Type B pancreatic cell (in vitro differentiated cells): ENCODE data around the gene BMP8A. TPM values are rescaled to one million over a fixed set of nuclear protein-coding genes. Genes with fewer than 3 reads are reported as not detected.
"Not testable (repeated sequence)": the region's sequence is repeated elsewhere in the genome, so short reads cannot be mapped to it uniquely, and the experiment has no call there.

ENCODE experiments used
- DNase-seq: peaks from one replicate; pipeline ENCODE4 v3.0.0; 2021; ENCODE audit warnings: mixed read lengths; ENCODE audit not compliant: unreplicated experiment; ENCODE audit errors: extremely low spot score
- H3K27ac Mint-ChIP-seq: 2 replicates; pipeline ENCODE4 v1.8.0; 2021; ENCODE audit warnings: mild to moderate bottlenecking, mixed read lengths
- H3K27me3 Mint-ChIP-seq: 2 replicates; pipeline ENCODE4 v1.8.0; 2021; ENCODE audit warnings: mixed read lengths
- H3K36me3 Mint-ChIP-seq: 2 replicates; pipeline ENCODE4 v1.8.0; 2021; ENCODE audit warnings: mixed read lengths
- H3K4me1 Mint-ChIP-seq: one replicate; pipeline ENCODE4 v1.8.0; 2021; ENCODE audit warnings: mixed read lengths; ENCODE audit not compliant: unreplicated experiment
- H3K4me3 Mint-ChIP-seq: 2 replicates; pipeline ENCODE4 v1.8.0; 2021; ENCODE audit warnings: mild to moderate bottlenecking, mixed read lengths
- H3K9me3 Mint-ChIP-seq: 2 replicates; pipeline ENCODE4 v1.8.0; 2021; ENCODE audit warnings: mixed read lengths
- total RNA-seq: library from RNA; stranded (reverse); gene quantifications from 2 replicates; pipeline ENCODE4 v1.2.1, GENCODE V29; 2021; ENCODE audit warnings: low replicate concordance
- TF ChIP-seq, protein P1 (sequence below): fragments of 200-600 bp; sonication (generic); conservative IDR thresholded peaks from 2 replicates; pipeline ENCODE4 v1.5.0; 2021; ENCODE audit warnings: antibody characterized with exemption, mild to moderate bottlenecking

The BMP8A gene
- total RNA-seq, 1 donor from 2014 or later, result 1.1 TPM

- TF ChIP-seq, protein P1, sequence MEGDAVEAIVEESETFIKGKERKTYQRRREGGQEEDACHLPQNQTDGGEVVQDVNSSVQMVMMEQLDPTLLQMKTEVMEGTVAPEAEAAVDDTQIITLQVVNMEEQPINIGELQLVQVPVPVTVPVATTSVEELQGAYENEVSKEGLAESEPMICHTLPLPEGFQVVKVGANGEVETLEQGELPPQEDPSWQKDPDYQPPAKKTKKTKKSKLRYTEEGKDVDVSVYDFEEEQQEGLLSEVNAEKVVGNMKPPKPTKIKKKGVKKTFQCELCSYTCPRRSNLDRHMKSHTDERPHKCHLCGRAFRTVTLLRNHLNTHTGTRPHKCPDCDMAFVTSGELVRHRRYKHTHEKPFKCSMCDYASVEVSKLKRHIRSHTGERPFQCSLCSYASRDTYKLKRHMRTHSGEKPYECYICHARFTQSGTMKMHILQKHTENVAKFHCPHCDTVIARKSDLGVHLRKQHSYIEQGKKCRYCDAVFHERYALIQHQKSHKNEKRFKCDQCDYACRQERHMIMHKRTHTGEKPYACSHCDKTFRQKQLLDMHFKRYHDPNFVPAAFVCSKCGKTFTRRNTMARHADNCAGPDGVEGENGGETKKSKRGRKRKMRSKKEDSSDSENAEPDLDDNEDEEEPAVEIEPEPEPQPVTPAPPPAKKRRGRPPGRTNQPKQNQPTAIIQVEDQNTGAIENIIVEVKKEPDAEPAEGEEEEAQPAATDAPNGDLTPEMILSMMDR, result no peak
- no peaks in the 10 kb centered on the region for H3K9me3 Mint-ChIP-seq
- no peaks in the 10 kb centered on the region for H3K4me1 Mint-ChIP-seq
- no peak overlapping the region for H3K4me3 Mint-ChIP-seq
- no peaks in the 10 kb centered on the region for H3K27me3 Mint-ChIP-seq
- no peak for DNase-seq
- peaks cover 24% of the 10 kb centered on the region for H3K36me3 Mint-ChIP-seq
- no peak overlapping the region for H3K27ac Mint-ChIP-seq
Observed at GRCh38 chr1:39474810-39475209, 16.6 kb upstream of the BMP8A start.

GRCh38 chr1:39475551-39475950 is 15.9 kb upstream of the BMP8A start:
- H3K4me1 Mint-ChIP-seq, DNase-seq, H3K9me3 Mint-ChIP-seq, H3K4me3 Mint-ChIP-seq, H3K27ac Mint-ChIP-seq, H3K27me3 Mint-ChIP-seq: not testable (repeated sequence)
- peaks cover 28% of the 10 kb centered on the region for H3K36me3 Mint-ChIP-seq

GRCh38 chr1:39478126-39478915 is 13.1 kb upstream of the BMP8A start:
- no peaks in the 10 kb centered on the region for H3K9me3 Mint-ChIP-seq
- no peaks in the 10 kb centered on the region for H3K27me3 Mint-ChIP-seq
- TF ChIP-seq, protein P1, result no peak
- H3K36me3 Mint-ChIP-seq, result peaks cover 34% of the 10 kb centered on the region
- H3K27ac Mint-ChIP-seq, result no peak overlapping the region
- H3K4me3 Mint-ChIP-seq, result no peak overlapping the region
- no peaks in the 10 kb centered on the region for H3K4me1 Mint-ChIP-seq
- DNase-seq, result no peak

GRCh38 chr1:39481289-39481688 is 10.1 kb upstream of the BMP8A start:
- no peak for DNase-seq
- Mint-ChIP-seq H3K36me3 (peaks cover 28% of the 10 kb centered on the region), H3K9me3 (no peaks in the 10 kb centered on the region), H3K4me1 (no peaks in the 10 kb centered on the region), H3K4me3 (no peak overlapping the region), H3K27ac (no peak overlapping the region), H3K27me3 (no peaks in the 10 kb centered on the region)
- TF ChIP-seq, protein P1, result no peak

DNA sequence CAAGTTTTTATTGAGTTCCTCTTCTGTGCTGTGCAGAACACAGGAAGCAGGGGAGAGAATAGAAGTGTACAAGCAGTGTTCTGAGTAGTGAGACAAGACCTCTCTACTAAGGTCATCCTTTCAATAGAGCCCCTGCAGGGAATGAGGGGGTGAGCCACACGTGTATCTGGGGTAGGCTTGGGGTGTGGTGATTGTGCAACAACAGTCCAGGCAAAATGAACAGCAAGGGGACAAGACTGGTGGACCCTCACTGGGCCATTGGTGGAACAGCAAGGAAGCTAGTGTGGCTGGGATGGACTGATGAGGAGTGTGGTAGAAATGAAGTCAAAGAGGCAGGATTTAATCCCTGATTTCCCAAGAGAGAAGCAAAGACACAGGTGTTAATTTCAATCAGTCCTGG is 8.2 kb upstream of the BMP8A start:
- no peak for DNase-seq
- TF ChIP-seq, protein P1, result no peak
- H3K4me1 Mint-ChIP-seq, result no peaks in the 10 kb centered on the region
- peaks cover 33% of the 10 kb centered on the region for H3K36me3 Mint-ChIP-seq
- H3K4me3 Mint-ChIP-seq, result no peak overlapping the region
- H3K27ac Mint-ChIP-seq, result no peak overlapping the region
- H3K27me3 Mint-ChIP-seq, result no peaks in the 10 kb centered on the region
- H3K9me3 Mint-ChIP-seq, result no peaks in the 10 kb centered on the region

- TF ChIP-seq, protein P1, result no peak
- Mint-ChIP-seq H3K36me3 (peaks cover 33% of the 10 kb centered on the region), H3K9me3 (no peaks in the 10 kb centered on the region), H3K4me1 (no peaks in the 10 kb centered on the region), H3K4me3 (no peak overlapping the region), H3K27ac (no peak overlapping the region), H3K27me3 (peaks cover 9% of the 10 kb centered on the region)
- DNase-seq, result no peak
Observed at GRCh38 chr1:39484564-39484963, 6.9 kb upstream of the BMP8A start.
